Activated CD4-positive, alpha-beta T cell treated with anti-CD3 and anti-CD28 coated beads, Interleukin-10, Interleukin-2, amounts not matched to agents 100 ng/mL and 50 ng/mL, durations not matched to agents 16 hours and 8 hours (primary cell): ENCODE results near the gene NPM1.
"Not testable (repeated sequence)": the region's sequence is repeated elsewhere in the genome, so short reads cannot be mapped to it uniquely, and the experiment has no call there.

Source experiments
- DNase-seq: peaks from one replicate; pipeline ENCODE4 v3.0.0-alpha.2; 2020

Gene NPM1

GRCh38 chr5:171413153-171413910 lies 25.7 kb downstream of the NPM1 start:
- DNase-seq: no peak

- DNase-seq: not testable (repeated sequence)
Observed at GRCh38 chr5:171413993-171414392, 26.3 kb downstream of the NPM1 start.

GRCh38 chr5:171415115-171415730 lies 27.6 kb downstream of the NPM1 start:
- DNase-seq: no peak

- DNase-seq: no peak
Observed at GRCh38 chr5:171416160-171417049, 28.8 kb downstream of the NPM1 start.

GRCh38 chr5:171418316-171418981 lies 30.8 kb downstream of the NPM1 start:
- peak; percentile 66 for DNase-seq

- DNase-seq: peak; percentile 54
Observed at GRCh38 chr5:171418982-171419687, 31.5 kb downstream of the NPM1 start, which contains the start of gene FGF18. Gene FGF18, plus strand, starts transcription at chr5:171419647. Its CDS starts 553 bp downstream, at chr5:171420200.

- DNase-seq: peak; percentile 33
Observed at GRCh38 chr5:171419688-171420430, 32.2 kb downstream of the NPM1 start.

GRCh38 chr5:171420431-171421241 lies 33.0 kb downstream of the NPM1 start:
- no peak for DNase-seq

GRCh38 chr5:171421331-171422262 lies 33.9 kb downstream of the NPM1 start:
- no peak for DNase-seq

- no peak for DNase-seq
Observed at GRCh38 chr5:171422495-171422894, 34.8 kb downstream of the NPM1 start.

- no peak for DNase-seq
Observed at GRCh38 chr5:171422902-171423663, 35.4 kb downstream of the NPM1 start.

- no peak for DNase-seq
Observed at GRCh38 chr5:171424726-171425125, 37.1 kb downstream of the NPM1 start.

- no peak for DNase-seq
Observed at GRCh38 chr5:171425596-171426244, 38.1 kb downstream of the NPM1 start.

GRCh38 chr5:171426266-171426665 lies 38.6 kb downstream of the NPM1 start:
- DNase-seq: no peak

GRCh38 chr5:171426680-171427079 lies 39.0 kb downstream of the NPM1 start:
- DNase-seq: no peak

- no peak for DNase-seq
Observed at GRCh38 chr5:171427318-171428167, 39.9 kb downstream of the NPM1 start.

GRCh38 chr5:171428168-171428696 lies 40.6 kb downstream of the NPM1 start:
- no peak for DNase-seq
